C4-2B (cell line): ENCODE results near the gene OTULINL.

Source experiments
- CTCF ChIP-seq: fragments of 450-650 bp; conservative IDR thresholded peaks from 2 replicates; pipeline ENCODE4 v1.5.1; 2017; ENCODE audit warnings: mild to moderate bottlenecking
- ZFX ChIP-seq: fragments of 450-650 bp; IDR thresholded peaks from 2 replicates; pipeline ENCODE4 v1.6.1; 2017

- TF ChIP-seq CTCF (no peak), ZFX (no peak)
These were observed 9.7 kb upstream of the OTULINL start for GRCh38 chr5:14571901-14572300.
